Measurements from ENCODE around the gene SELENOF. TPM values are rescaled to one million over a fixed set of nuclear protein-coding genes. Genes with fewer than 3 reads are reported as not detected.

The SELENOF gene
- total and polyA plus RNA-seq, 2 of the 13 experiments (the other 11 are each of a cell fraction or from before 2014, with no cell fraction given), result 133 to 163 TPM

DNA sequence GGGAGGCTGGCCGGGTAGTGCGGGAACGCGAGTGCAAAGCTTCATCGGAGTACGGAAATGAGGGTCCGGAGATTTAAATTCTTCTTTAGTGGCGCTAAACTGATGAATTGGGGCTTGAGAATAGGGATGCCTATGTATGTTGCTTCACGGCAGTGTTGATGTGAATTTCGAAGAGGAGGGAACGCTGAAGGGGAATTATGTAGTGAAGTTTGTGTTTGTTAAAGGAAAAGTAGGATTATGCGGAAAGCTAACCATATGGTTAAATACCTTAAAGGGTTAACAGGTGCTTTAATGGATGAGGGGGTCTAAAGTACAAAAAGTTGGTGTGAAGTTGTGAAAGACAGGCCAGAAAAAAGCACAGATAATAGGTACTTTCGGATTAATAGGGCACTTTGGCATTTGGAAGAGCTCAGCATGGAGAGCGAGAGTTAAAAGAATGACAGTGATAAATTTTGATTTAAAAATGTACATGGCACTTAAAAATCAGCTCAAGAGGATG lies 1.9 kb upstream of the SELENOF start (continued):
- TF ChIP-seq SIN3A (IDR thresholded peaks at IDR 0.05; ENCODE audit: borderline replicate concordance, low read depth, low read length), result no peak
- TF ChIP-seq, protein P1, sequence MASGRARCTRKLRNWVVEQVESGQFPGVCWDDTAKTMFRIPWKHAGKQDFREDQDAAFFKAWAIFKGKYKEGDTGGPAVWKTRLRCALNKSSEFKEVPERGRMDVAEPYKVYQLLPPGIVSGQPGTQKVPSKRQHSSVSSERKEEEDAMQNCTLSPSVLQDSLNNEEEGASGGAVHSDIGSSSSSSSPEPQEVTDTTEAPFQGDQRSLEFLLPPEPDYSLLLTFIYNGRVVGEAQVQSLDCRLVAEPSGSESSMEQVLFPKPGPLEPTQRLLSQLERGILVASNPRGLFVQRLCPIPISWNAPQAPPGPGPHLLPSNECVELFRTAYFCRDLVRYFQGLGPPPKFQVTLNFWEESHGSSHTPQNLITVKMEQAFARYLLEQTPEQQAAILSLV (CRISPR knock-in tag; IDR thresholded peaks at IDR 0.05; ENCODE audit: borderline replicate concordance), result no peak
- no peak for TF ChIP-seq CHD2 (IDR thresholded peaks at IDR 0.05; ENCODE audit: low read depth, low read length)
- 0 out of 2 replicates have a peak, but pooled peaks have one; percentile 45 for TF ChIP-seq ZNF264 (CRISPR knock-in tag; IDR thresholded peaks at IDR 0.05)
- 0 out of 2 replicates have a peak, but pooled peaks have one; percentile 10 for TF ChIP-seq TARDBP (CRISPR knock-in tag; IDR thresholded peaks at IDR 0.05)
- TF ChIP-seq ZNF225 (CRISPR knock-in tag; IDR thresholded peaks at IDR 0.05), result no peak
- no peak for TF ChIP-seq PAX8 (CRISPR knock-in tag; IDR thresholded peaks at IDR 0.05; ENCODE audit: borderline replicate concordance)
- TF ChIP-seq HDAC1 (CRISPR knock-in tag; IDR thresholded peaks at IDR 0.05), result peak; percentile 17; the same call in 1 of the 2 replicates
- TF ChIP-seq, protein P2, sequence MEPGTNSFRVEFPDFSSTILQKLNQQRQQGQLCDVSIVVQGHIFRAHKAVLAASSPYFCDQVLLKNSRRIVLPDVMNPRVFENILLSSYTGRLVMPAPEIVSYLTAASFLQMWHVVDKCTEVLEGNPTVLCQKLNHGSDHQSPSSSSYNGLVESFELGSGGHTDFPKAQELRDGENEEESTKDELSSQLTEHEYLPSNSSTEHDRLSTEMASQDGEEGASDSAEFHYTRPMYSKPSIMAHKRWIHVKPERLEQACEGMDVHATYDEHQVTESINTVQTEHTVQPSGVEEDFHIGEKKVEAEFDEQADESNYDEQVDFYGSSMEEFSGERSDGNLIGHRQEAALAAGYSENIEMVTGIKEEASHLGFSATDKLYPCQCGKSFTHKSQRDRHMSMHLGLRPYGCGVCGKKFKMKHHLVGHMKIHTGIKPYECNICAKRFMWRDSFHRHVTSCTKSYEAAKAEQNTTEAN (CRISPR knock-in tag; conservative IDR thresholded peaks at IDR 0.05), result no peak
- TF ChIP-seq POGZ (CRISPR knock-in tag; IDR thresholded peaks at IDR 0.05), result 0 out of 2 replicates have a peak, but pooled peaks have one; percentile 32
- peak; percentile 44; the same call in 1 of the 2 replicates for TF ChIP-seq ZNF335 (CRISPR knock-in tag; IDR thresholded peaks at IDR 0.05)
- TF ChIP-seq FOXC1 (CRISPR knock-in tag; IDR thresholded peaks at IDR 0.05; ENCODE audit: borderline replicate concordance), result no peak
- peak; percentile 27; the same call in 1 of the 2 replicates for TF ChIP-seq TBX2 (CRISPR knock-in tag; IDR thresholded peaks at IDR 0.05; ENCODE audit: borderline replicate concordance)
- no peak for TF ChIP-seq SRSF4 (IDR thresholded peaks at IDR 0.05; ENCODE audit: low read depth, low read length, poor library complexity, severe bottlenecking)
- no peak for TF ChIP-seq ATF7 (IDR thresholded peaks at IDR 0.05)
- no peak for TF ChIP-seq ATF7 (CRISPR knock-in tag; IDR thresholded peaks at IDR 0.05)
- peak; percentile 58; the same call in 1 of the 2 replicates for TF ChIP-seq TBX3 (IDR thresholded peaks at IDR 0.05; ENCODE audit: borderline replicate concordance)
- TF ChIP-seq, protein P3, sequence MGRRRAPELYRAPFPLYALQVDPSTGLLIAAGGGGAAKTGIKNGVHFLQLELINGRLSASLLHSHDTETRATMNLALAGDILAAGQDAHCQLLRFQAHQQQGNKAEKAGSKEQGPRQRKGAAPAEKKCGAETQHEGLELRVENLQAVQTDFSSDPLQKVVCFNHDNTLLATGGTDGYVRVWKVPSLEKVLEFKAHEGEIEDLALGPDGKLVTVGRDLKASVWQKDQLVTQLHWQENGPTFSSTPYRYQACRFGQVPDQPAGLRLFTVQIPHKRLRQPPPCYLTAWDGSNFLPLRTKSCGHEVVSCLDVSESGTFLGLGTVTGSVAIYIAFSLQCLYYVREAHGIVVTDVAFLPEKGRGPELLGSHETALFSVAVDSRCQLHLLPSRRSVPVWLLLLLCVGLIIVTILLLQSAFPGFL (CRISPR knock-in tag; IDR thresholded peaks at IDR 0.05), result no peak
